Right lobe of liver (tissue), 6 donors: ENCODE data around the gene NEB. TPM values are rescaled to one million over a fixed set of nuclear protein-coding genes. Genes with fewer than 3 reads are reported as not detected.

Source experiments
- ATAC-seq, 4 donors: fragments of 200-7000 bp; cut with Tn5 transposase; one replicate each; pipeline ENCODE4 v1.9.1; 2020; ENCODE audit warnings: mild to moderate bottlenecking in 4 of 4, moderate library complexity in 4 of 4
- DNase-seq, 3 donors: peaks; one replicate each; pipeline ENCODE4 v3.0.0-alpha.2; 2020
- H3K27ac ChIP-seq, 3 donors: fragments of 200-600 bp; one replicate each; pipeline ENCODE4 v1.8.0; 2022
- H3K27me3 ChIP-seq, 2 donors: fragments of 200-600 bp; one replicate each; pipeline ENCODE4 v1.8.0; 2022
- H3K36me3 ChIP-seq, 4 donors: fragments of 200-600 bp; sonication (generic) in 1 of 4; one replicate each; pipeline versions ENCODE4 v1.5.1 to v1.8.0; 2017 to 2022; ENCODE audit warnings: control low read depth in 1 of 4
- H3K4me1 ChIP-seq, 4 donors: fragments of 200-600 bp; sonication (generic) in 1 of 4; one replicate each; pipeline versions ENCODE4 v1.5.1 to v1.8.0; 2017 to 2022; ENCODE audit warnings: control low read depth in 1 of 4
- H3K4me3 ChIP-seq, 3 donors: fragments of 200-600 bp; one replicate each; pipeline ENCODE4 v1.8.0; 2022
- H3K9me3 ChIP-seq, 4 donors: fragments of 200-600 bp; sonication (generic) in 1 of 4; one replicate each; pipeline versions ENCODE4 v1.5.1 to v1.8.0; 2017 to 2022; ENCODE audit warnings: control low read depth in 1 of 4
- CTCF ChIP-seq, 4 donors: fragments of 200-600 bp in 3 of 4; fragments of 450-650 bp in 1 of 4; IDR thresholded peaks; one replicate each; pipeline versions ENCODE4 v1.5.1 to v1.8.0; 2016 to 2022; ENCODE audit warnings: antibody characterized with exemption in 4 of 4, mild to moderate bottlenecking in 2 of 4
- POLR2A ChIP-seq: fragments of 450-650 bp; IDR thresholded peaks from one replicate; pipeline ENCODE4 v1.6.1; 2017; ENCODE audit warnings: antibody characterized with exemption, mild to moderate bottlenecking
- WGBS: methylation state at CpG from one replicate; pipeline ENCODE4 v1.1.6; 2018; ENCODE audit warnings: low coverage, low lambda C conversion rate; ENCODE audit not compliant: insufficient coverage; ENCODE audit errors: missing lambda C conversion rate; 5-methylcytosine and 5-hydroxymethylcytosine counted together
- intact Hi-C, 2 donors: fragments of 100-400 bp; cut with DNase I; formaldehyde crosslinking; loops; one replicate each; pipeline versions ENCODE4 v1.11.2 to v1.14.1; 2022
- total RNA-seq, 6 experiments: library from RNA; depleted of rRNA in 2 of 6; stranded (reverse); fragments of >200 nt in 2 of 6; fragmentation: NEBNext Ultra II Directional in 3 of 6; extraction: Animal tissue kit (Norgen Biotek cat#: 25700) in 3 of 6; gene quantifications; one replicate each; pipeline versions ENCODE4 v1.1.0 to v1.2.4, GENCODE V29; 2016 to 2023
- donor health status: DM: no; HTN: yes; CAD: no.
- donor health status: DM: no; HTN: no; CAD: no.
- donor health status: DM: no; HTN: no; CAD: no.
- donor health status: DM: no; HTN: yes; CAD: no.
- donor health status: DM: no; HTN: yes; CAD: no.

The NEB gene
- total RNA-seq, 6 experiments from 2014 or later = 1.3 to 23.1 (median 9.2) TPM

GRCh38 chr2:151634736-151635467, 99.4 kb downstream of the NEB start:
- Histone ChIP-seq H3K9me3 (no peaks in the 10 kb centered on the region), H3K4me1 (peaks cover 0 to 15% (median 4%) of the 10 kb centered on the region in 4 donors), H3K36me3 (no peaks in the 10 kb centered on the region), H3K27ac (no peak overlapping the region), H3K27me3 (no peaks in the 10 kb centered on the region), H3K4me3 (no peak overlapping the region)
- DNase-seq = no peak
- WGBS = 96% methylated on average over 4 of the region's 4 CpGs
- no peak for ATAC-seq
- TF ChIP-seq POLR2A (no peak), CTCF (IDR thresholded peaks at IDR 0.05) (no peak)
- intact Hi-C loops = no loop called here

- DNase-seq (no peak), ATAC-seq (peak; percentile 60 to 72 (median 66))
- Histone ChIP-seq H3K4me1 (peaks cover 0 to 10% (median 2%) of the 10 kb centered on the region in 4 donors), H3K4me3 (no peak overlapping the region), H3K36me3 (no peaks in the 10 kb centered on the region), H3K9me3 (no peaks in the 10 kb centered on the region), H3K27ac (no peak overlapping the region), H3K27me3 (no peaks in the 10 kb centered on the region)
- 5% methylated on average over 1 of the region's 1 CpG for WGBS
- intact Hi-C loops = no loop called here
- peak; percentile 54 to 59 (median 58) for TF ChIP-seq CTCF (IDR thresholded peaks at IDR 0.05)
- TF ChIP-seq POLR2A = no peak
Measured at GRCh38 chr2:151632993-151633565, 101.2 kb downstream of the NEB start.

DNA sequence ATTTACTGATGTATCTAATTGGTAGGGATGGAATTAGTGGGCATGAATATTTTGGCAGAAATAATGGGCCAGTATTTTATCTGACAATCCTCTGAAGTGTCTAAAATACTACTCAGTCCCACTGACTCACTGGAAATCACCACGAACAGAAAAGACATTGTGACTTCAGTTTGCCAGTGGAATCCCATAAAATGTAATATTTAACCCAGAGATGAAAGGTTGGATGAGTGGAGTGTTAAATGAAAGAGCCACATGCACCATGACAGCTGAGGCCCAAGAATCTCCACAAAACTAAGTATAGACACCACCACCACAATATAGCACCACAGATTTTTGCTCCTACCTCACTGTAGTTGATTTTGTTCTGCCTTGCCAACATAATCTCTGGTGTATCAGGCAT, 103.9 kb downstream of the NEB start:
- DNase-seq (no peak), ATAC-seq (peak in 1 of 4 donors; percentile 78)
- TF ChIP-seq POLR2A (no peak), CTCF (IDR thresholded peaks at IDR 0.05) (no peak)
- no peak overlapping the region for H3K4me3 ChIP-seq
- H3K27ac ChIP-seq = no peak overlapping the region
- H3K9me3 ChIP-seq = no peaks in the 10 kb centered on the region
- H3K27me3 ChIP-seq = no peaks in the 10 kb centered on the region
- WGBS = 44% methylated on average over 1 of the region's 1 CpG
- H3K4me1 ChIP-seq = no peaks in the 10 kb centered on the region
- no peaks in the 10 kb centered on the region for H3K36me3 ChIP-seq
- intact Hi-C loops = no loop called here

- Histone ChIP-seq H3K9me3 (no peaks in the 10 kb centered on the region), H3K27me3 (no peaks in the 10 kb centered on the region), H3K27ac (no peak overlapping the region), H3K4me1 (no peaks in the 10 kb centered on the region), H3K4me3 (no peak overlapping the region), H3K36me3 (no peaks in the 10 kb centered on the region)
- intact Hi-C loops = no loop called here
- no peak for DNase-seq
- TF ChIP-seq CTCF (IDR thresholded peaks at IDR 0.05) (no peak), POLR2A (no peak)
- no peak for ATAC-seq
- 91% methylated on average over 4 of the region's 6 CpGs for WGBS
Measured at GRCh38 chr2:151627353-151627752, 106.9 kb downstream of the NEB start.
